HG03095 (cell line): ENCODE data around the gene SF1.

ENCODE experiments used
- ATAC-seq: cut with Tn5 transposase; IDR thresholded peaks from one replicate; pipeline ENCODE4 v1.9.1; 2021; ENCODE audit warnings: moderate library complexity; ENCODE audit not compliant: unreplicated experiment

The SF1 gene

DNA sequence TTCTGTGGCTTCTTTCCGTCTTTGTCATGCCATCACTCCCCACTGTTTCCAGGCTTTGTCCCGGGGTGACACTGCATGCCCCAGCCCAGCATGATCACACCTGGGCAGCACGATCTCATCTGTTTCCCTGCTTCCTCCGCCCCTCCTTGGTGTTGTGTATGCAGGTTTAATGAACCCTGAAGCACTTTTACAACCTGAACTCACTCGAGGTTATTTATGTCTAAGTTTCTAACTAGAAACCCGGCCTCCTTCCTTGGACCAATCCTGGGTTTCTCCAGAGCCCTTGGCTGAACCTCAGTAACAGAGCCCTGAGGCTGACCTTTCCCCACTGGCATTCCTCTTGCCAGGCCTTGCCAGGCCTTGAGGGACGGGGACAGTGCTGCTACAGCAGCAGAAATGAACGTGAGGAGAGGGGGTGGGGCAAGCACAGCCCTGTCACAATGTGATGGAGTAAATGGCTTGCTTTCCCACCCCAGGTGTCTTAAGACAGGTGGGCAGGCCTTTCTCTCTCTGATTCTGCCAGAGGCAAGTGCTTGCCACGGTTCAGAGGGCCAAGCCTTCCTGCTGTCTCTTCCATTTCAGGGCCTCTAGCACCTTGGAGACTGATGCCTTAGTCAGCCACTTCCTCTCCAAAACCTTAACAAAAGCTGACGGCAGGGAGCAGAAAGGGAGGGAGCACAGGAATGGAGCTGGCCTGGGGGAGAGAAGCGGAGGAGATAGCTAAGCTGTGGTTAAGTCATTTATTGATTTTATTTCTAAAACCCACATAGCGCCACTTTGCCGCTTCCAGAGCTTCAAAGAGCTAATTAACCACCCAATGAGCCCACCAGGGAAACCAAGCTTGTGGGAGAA is 15.4 kb downstream of the SF1 start:
- no peak for ATAC-seq

GRCh38 chr11:64762277-64762673 is 16.1 kb downstream of the SF1 start:
- ATAC-seq = no peak

- ATAC-seq = no peak
Measured at GRCh38 chr11:64760759-64761420, 17.5 kb downstream of the SF1 start.

DNA sequence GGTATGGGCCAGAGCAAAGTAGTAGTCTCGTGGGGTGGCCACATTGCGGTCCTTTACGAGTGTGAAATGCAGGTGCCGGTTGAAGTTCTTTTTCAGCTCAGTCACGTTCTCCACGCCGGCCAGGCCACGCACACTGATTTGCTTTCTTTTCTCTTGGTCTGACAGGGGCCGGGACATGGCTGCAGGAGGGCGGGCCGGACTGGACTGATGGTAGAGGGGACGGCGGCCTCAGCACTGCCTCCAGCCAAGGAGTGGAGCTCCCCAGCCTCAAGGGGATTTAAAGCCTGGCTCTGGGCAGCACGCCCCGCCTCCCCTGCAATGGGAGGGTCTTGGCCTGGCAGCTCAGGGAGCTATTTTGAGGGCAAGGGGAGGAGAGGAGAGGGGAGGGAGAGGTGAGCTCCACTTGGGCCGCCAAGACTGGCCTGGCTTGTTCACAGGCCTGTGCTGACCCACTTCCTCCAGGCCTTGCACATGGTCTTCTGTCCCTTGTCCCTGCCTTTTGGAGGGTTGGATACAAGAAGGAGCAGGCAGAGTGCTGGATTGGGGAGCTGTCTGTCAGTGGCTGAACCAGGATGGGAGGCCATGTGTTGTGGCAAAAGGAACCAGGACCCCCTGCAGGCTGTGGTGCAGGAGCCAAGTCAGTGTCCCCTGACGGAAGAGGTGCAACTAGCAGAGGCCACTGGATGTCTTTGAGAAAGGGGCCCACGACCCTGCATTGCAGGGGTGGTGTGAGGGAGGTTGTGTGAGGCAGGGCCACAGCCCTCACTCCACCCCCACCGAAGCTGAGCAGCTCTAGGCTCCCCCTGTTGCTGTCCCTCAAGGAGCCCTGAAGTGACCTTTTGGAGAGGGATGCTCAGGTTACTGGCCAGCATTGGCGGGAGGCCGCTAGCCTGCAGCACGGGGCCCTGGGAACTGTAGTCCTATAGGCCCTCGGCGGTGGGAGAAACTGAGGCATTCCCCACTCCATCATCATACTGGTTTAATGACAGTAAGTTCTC is 18.3 kb downstream of the SF1 start, which contains the start of gene PYGM:
Gene PYGM, minus strand, starts transcription at position 253 of the 998 bp plus-strand sequence. Its CDS starts 76 bp downstream, at position 177.
- ATAC-seq = no peak

GRCh38 chr11:64759131-64759721 is 19.1 kb downstream of the SF1 start:
- ATAC-seq = no peak

DNA sequence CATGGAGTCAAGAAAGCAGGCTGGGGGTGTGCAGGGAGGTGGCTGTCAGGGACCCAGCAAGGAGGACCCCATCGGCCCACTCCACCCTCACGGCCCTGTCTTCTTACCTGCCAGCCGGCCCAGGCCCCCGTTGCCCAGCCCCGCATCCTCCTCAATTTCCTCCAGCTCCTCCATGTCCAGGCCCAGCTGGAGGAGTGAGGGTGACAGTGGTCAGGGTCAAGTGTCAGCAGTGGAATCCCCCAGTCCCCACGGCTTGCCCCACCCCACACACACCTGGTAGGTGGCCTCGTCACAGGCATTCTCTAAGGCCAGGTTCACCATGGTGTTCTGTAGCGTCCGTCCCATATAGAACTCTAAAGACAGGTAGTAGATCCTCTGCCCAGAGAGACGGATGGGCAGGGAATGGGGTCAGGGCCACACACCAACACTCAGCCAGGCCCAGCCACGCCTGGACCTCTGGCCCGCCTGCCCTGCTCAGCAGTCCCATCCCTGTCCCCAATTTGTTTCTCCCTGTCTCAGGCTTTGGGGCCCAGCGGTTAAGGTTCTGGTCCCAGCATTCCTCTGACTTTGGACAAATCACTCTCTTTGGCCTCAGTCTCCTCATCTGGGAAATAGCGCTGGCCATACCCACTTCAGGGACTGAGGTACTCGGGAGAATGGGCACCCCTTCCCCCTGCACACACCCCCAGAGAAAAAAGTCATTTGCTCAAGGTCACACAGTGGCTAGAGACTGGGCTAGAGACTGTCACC is 19.8 kb downstream of the SF1 start:
- no peak for ATAC-seq

DNA sequence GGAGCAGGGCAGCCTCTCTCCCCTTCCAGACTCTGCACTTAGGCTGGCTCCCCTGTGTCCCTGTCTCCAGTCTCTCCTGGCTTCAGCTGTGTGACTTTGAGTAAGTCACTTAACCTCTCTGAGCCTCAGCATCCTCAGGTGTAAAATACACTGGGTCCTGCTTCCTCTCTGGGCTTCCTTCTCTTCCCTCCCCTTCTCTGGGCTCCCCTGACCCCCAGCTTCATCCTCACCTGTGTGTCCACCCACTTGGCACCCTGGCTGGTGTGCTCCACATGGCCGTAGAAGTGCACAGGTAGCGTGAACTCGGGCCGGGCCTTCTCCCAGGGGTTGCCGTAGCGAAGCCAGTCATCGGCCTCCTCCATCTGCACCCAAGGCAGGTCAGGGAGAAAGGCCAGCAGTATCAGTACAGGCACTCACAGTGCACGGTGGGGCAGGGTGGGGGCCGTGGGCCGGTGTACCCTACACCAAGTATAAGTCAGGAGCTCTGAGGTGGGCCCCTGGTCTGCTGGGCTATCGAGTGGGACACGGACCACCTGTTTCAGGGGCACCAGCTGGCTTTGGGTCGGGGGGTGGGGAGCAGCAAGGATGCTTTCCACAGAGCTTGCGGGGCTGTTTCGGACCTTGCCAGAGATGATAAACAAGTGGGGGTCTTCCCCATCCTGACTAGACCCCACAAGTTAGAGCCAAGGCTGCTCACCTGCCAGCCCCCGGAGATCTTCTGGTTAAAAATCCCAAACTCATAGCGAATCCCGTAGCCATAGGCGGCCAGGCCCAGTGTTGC is 20.6 kb downstream of the SF1 start:
- no peak for ATAC-seq

GRCh38 chr11:64755681-64756361 is 22.5 kb downstream of the SF1 start:
- no peak for ATAC-seq

DNA sequence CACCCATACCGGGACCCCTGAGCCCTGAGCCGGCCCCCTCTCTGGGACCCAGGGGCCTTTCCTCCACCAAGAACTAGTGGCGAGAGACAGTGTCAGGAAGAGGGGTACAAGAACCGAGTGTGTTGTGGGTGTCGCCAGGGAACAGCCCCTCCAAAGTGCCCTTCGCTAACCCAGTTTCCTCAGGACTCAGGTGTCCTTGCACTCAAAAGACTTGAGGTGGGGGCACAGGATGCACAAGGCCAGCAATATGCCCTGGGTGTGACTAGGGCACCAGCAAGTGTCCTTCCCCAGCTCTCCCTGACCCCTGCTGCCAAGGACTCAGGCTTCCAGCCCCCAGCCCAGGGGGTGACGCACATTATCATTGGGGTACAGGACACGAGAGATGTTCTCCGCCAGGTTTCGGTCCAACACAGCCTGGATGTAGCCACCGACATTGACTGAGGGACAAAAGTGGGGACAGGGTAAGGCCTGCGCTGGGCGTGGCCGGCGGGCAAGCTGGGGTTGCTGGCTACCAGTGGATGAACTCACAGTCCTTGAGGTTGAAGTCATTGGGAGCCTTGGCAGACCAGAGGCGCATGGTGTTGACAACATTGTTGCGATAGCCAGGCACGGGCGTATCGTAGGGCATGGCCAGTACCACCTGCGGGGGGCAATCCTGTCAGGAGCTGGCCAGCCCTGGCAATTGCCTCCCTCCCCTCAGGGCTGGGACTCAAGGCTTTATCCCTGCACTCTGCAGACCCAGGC is 23.3 kb downstream of the SF1 start:
- ATAC-seq = no peak

GRCh38 chr11:64754124-64754918 is 24.0 kb downstream of the SF1 start:
- no peak for ATAC-seq

- ATAC-seq = no peak
Measured at GRCh38 chr11:64753380-64754123, 24.8 kb downstream of the SF1 start.

DNA sequence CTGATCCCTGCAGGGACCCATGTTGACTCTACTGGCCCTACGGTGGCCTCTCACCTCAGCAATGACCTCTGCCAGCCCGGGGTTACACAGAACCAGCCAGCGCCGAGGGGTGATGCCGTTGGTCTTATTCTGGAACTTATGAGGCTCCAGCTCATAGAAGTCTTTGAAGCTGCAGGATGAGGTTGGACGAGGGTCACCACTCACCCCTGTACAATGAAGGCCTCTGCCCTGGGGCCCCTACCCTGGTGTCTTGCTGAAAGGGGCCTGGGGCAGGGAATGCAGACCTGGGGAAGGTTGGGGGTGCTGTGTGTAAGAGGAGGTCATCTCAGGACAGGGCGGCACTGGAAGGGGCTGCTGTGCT is 25.3 kb downstream of the SF1 start:
- no peak for ATAC-seq

- no peak for ATAC-seq
Measured at GRCh38 chr11:64752175-64752970, 26.0 kb downstream of the SF1 start.

DNA sequence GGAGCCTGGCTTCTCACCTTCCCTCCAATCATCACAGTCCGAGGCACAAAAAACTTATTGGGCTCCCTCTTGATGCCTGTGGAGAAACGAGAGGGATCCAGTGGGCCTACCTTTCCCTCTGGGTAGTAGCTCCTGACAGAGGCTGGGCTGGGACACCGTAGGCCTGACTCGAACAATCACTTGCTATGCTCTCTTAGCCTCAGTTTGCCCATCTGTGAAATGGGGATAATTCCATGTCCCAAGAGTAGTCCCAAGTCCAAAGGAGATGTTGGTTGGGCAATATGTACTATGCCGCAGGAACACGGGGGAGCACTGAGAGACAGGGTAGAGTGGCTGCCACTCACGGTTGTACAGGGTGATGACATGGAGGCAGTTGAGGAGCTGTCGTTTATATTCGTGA is 26.8 kb downstream of the SF1 start:
- no peak for ATAC-seq

- ATAC-seq = no peak
Measured at GRCh38 chr11:64751136-64751535, 27.2 kb downstream of the SF1 start.
